GM19351 (cell line): ENCODE results near the gene ADAMTS16.

Source experiments
- ATAC-seq: cut with Tn5 transposase; IDR thresholded peaks from one replicate; pipeline ENCODE4 v1.9.1; 2021; ENCODE audit warnings: mild to moderate bottlenecking, moderate library complexity; ENCODE audit not compliant: unreplicated experiment

The ADAMTS16 gene

GRCh38 chr5:5220901-5221631, 80.9 kb downstream of the ADAMTS16 start:
- ATAC-seq: no peak

DNA sequence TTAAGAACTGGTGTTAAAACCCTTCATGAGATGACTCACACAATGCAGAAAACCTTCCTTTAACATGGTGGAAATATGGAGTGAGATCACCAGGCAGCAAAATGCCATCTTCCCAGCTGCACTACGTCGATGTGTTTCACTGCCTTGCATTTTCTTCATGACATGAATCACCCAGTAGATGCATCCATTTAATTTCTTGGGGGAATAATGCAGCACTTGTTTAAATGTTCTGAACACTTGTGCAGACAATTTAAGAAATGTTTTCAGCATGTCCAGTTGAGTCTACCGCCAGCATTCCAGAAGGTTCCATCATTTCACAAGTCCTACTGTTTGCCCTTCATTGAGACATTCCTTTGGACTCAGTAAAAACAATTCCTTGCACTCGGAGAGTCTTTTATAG, 81.6 kb downstream of the ADAMTS16 start:
- ATAC-seq: no peak

DNA sequence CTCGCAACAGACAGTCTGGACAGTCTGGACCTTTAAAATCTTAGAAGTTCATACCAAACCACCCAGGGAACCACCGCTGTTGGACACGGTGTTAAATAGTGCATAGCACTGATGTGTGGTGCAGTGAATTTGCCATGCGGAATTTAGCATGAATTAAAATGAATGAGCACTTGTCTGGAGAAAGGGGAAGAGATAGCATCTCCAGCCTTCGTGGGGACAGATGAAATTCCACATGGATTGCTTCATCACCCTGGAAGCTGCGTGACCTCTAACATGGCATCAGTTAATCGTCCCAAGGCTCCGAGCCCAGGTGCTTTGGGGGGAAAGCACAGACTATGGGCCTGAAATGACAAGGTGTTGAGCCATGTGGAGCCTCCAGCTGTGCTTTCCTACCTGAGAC, 91.4 kb downstream of the ADAMTS16 start:
- no peak for ATAC-seq

GRCh38 chr5:5234912-5235311, 94.8 kb downstream of the ADAMTS16 start:
- no peak for ATAC-seq

DNA sequence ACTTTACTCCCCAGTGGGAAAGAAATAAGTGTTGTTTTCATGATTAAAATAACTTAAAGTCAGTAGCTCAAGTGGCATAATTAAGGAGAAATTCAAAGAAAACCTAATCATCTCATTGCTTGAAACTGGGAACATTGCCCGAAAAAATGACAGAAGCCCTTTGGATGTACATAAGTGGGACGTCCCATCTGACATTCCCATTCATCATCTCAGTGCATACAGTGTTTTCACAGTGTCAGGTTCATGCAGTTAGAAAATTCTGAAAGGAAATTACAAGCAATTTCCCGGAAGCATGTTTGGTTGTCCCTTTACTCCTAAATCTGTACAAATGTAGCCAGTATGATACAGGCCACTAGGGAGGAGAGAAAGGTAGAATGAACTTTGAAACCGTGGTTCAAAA, 95.6 kb downstream of the ADAMTS16 start:
- no peak for ATAC-seq

- ATAC-seq: no peak
Observed at GRCh38 chr5:5239191-5239590, 99.1 kb downstream of the ADAMTS16 start.

DNA sequence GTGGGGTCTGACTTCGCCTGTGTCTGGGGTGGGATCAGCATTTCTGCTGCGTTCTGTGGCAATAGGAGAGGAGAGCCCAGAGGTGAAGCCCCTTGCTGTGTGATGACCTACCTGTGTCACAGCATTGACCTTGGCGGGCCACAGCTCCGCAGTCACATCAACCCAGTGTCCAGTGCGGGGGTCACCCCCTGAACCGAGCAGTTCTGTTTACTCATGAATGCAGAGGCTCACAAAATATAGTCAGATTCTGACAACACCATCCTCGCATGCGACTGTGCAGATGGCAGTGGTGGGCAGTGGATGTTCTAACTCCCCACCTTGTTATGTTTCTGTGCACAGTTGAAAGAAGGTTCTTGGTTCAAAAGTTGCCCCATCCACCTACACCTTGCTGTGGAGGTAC, 100.1 kb downstream of the ADAMTS16 start:
- no peak for ATAC-seq

DNA sequence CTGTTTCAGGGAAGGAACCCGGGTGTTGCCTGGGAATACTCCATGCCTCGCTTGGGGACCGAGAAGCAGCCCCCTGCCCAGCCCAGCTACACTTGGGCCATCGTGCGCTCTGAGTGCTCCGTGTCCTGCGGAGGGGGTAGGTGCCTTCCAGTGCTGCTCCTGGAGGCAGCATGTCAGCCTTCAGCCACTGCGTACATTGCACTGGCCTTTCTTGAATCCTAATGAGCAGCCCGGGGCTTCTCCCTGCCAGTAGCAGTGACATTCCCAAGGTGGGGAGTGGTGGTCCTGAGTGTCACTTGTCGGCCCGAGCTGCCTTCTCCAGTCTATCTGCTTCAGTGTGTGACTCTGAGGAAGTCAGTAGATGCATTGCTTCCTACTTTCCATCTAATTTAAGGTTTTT, 101.9 kb downstream of the ADAMTS16 start:
- ATAC-seq: no peak

- ATAC-seq: no peak
Observed at GRCh38 chr5:5246736-5247135, 106.6 kb downstream of the ADAMTS16 start.

DNA sequence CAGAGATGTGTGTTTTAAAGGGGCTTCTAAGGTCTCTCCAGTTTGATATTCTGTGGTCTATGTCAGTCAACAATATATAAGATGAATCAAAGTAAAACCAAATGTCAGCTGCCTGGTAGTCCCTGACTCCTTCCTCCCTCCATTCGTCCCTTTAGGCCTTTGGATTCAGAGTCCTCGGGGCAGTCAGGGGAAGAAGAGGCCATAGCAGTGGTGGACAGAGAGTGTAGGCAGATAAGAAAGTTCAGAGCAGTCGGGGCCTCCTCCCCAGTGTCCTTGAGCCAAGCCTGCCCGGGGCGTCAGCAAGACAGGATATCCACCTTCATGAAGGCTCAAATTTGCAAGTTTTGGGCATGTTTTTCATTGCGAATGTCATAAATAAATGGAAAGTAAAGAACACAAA, 110.6 kb downstream of the ADAMTS16 start:
- no peak for ATAC-seq

DNA sequence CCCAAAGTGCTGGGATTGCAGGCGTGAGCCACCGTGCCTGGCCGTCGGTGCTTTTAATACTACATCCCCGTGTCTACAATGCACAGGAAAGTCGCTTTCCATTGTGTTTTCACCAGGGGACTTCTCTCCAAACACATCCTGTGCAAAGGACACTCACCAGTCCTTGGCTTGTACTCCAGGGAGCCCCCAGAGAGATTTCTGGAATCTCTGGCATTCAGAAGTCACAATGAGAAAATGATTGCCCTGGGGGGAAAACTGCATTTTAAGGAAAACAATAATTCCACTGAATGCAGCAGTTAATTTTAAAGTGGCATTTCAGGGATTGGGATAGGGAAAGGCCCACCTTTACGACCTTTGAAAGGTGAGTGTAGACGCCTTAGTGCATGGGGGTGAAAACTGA, 112.0 kb downstream of the ADAMTS16 start:
- no peak for ATAC-seq

- no peak for ATAC-seq
Observed at GRCh38 chr5:5257353-5257752, 117.2 kb downstream of the ADAMTS16 start.

DNA sequence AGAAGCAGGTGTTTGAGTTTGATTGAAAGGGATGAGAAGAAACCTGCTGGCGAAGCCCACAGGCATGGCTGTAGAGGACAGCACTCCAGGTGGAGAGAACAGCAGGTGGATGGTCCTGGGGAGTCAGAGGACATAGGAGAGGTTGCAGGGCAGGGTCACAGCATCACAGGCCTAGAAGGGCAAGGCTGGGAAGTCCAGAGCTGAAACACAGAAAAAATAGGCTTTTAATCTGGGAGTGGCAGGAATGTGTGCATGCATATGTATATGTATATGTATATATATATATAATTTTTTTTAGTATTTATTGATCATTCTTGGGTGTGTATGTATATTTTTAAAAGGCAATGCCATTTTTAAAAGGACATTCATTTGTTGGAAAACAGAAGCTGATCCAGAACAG, 118.4 kb downstream of the ADAMTS16 start:
- ATAC-seq: no peak

- no peak for ATAC-seq
Observed at GRCh38 chr5:5264727-5265126, 124.6 kb downstream of the ADAMTS16 start.

DNA sequence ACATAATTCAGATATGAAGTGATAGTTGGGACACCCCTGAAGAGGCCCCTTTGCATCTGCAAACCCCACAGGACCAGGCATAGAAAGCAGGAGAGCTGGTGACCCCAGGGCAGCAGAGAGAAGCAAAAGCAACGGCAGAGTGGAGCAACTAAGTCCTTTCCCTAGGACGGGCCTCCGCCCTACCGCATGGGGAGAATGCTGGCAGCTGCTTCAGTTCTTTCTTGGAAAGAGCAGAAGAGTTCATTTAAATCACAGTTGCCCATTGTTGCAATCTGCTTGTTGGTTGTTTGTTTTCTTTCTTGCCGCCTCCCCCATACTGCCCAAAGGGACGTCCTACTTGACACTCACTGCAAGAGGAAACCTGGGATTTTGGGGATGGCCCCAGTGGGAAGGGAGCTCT, 126.2 kb downstream of the ADAMTS16 start:
- no peak for ATAC-seq

- ATAC-seq: no peak
Observed at GRCh38 chr5:5270161-5270560, 130.0 kb downstream of the ADAMTS16 start.

- no peak for ATAC-seq
Observed at GRCh38 chr5:5270958-5271785, 131.0 kb downstream of the ADAMTS16 start.

DNA sequence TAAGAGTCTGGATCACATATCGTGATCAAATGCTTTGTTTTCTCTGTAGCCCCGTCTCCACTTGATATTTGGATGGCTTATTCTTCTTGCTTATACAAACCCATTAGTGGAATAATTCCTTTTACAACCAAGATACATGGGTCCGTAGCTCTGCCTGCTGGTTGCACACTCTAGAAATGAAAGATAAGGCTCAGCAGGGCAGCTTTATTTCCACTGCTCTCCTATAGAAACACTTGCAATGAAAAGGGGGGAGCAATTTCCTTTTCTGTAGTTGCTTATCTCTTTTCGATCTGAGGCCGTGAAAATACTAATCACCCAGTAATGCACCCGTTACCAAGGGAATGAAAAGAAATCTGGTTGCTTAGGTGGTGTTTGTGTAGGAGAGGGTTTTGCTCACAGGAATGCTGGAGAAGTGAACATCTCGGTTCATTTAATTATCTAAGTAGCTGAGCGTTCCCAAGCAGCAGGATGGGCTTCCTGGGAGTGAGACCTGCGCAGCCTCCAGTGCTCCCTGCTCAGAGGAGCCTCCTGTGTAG, 131.7 kb downstream of the ADAMTS16 start:
- ATAC-seq: no peak

DNA sequence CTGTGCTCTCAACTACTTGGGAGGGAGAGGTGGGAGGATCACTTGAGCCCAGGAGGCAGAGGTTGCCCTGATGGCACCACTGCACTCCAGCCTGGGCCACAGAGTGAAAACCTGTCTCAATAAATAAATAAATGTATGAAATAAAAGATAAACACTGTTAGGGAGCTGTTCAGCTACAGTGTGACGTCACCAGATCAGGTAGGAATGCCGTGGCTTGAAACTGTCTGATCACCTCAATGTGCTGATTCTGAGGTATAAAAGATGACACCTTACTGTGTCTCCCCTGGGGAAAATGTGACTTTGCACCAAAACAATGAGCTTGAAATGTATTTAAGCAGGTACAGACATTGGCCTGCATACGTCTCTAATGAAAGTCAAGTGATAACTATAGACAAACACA, 133.3 kb downstream of the ADAMTS16 start:
- no peak for ATAC-seq

DNA sequence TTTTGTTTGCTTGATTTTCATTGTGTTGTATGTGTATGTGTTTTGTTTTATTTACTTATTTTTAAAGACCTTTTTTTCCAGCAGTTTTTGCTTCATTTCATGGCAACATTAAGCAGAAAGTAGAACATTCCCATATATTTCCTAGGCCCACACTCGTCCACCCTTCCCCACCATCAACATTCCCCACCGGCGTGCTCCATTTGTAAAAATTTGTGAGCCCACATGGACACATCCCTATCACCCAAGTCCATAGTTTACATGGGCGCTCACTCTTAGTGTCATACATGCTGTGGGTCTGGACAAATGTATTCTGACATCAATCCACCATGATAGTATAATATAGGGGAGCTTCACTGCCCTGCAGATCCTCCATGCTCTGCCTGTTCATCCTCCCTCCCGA, 133.8 kb downstream of the ADAMTS16 start:
- ATAC-seq: no peak

DNA sequence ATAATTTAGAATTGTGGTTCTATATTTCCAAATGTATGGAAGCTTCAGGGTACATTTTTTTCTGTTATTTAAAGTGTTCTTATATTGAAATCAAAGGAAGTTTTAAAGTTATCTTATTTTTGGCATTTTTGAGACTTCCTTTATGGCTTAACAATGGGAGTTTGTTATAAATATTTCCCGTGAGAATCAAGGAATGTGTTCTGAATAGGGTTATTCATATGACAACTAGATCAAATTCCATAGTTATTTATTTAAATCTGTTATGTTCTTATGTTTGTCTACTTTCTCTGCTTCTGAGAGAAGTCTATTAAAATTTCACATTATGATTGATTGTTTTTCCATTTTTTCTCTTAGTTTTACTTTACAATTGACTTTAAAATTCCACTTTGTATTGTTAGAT, 135.1 kb downstream of the ADAMTS16 start:
- ATAC-seq: no peak

DNA sequence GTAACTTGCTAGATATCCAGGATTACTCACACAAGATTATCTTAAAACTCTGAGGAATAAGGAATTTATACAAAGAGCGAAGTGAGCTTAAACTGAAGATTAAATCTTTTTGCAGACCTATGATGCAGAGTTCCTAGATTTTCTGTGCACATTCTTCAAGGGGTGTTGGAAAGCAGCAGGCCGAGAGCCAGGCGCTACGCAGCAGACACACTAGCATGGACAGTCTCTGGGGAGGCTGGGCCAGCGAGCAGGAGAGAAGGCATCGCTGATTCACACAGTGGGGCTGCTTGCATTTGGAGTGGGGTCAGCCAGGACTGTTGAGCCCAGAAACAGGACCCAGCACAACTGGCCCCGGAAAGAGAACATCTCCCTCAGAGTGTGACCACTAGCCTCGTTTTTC, 136.3 kb downstream of the ADAMTS16 start:
- no peak for ATAC-seq
